Measurements from ENCODE around the gene TBC1D2. TPM values are rescaled to one million over a fixed set of nuclear protein-coding genes. Genes with fewer than 3 reads are reported as not detected.

TBC1D2 gene
- total RNA-seq, 4 donors from 2014 or later, result 4.9 to 9.8 (median 7.8) TPM

DNA sequence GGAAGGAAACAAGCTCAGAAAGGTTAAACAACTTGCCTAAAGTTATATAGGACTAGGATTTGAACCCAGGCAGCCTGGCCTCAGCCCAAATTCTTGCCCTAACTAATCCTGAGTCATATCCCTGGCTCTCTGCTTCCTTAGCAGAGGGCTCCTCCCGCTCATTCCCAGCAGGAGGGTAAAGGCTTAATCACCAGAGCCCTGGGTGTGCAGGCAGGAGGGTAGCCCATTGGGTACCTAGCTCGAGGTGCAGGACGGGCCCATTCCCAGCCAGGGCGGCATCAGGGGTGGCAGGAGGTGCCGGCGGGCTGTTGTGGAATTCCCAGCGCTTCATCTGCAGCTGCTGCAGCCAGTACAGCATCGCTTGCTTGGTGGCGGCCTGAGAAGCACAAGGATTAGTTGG, 3.9 kb downstream of the TBC1D2 start:
- peaks cover 0 to 34% of the 10 kb centered on the region in 2 donors for H3K36me3 ChIP-seq
- H3K27ac ChIP-seq, result peak overlapping the region in 1 of 4 donors; percentile 2
- no peak for ATAC-seq
- WGBS, 2 donors (ENCODE audit: low coverage in 1 of 2), result 63% methylated on average over 3 of the region's 9 CpGs; no CpG with 5 or more reads in 1 of the 2 donors
- H3K4me3 ChIP-seq, result no peak overlapping the region
- H3K4me1 ChIP-seq, result peaks cover 0 to 33% (median 15%) of the 10 kb centered on the region in 3 donors
- TF ChIP-seq POLR2AphosphoS5 (IDR thresholded peaks at IDR 0.05), result no peak
- TF ChIP-seq CTCF (IDR thresholded peaks at IDR 0.05), result no peak
- TF ChIP-seq EP300 (IDR thresholded peaks at IDR 0.05), result no peak
- no peak for TF ChIP-seq POLR2A (IDR thresholded peaks at IDR 0.05)
- no peaks in the 10 kb centered on the region for H3K27me3 ChIP-seq
- no peaks in the 10 kb centered on the region for H3K9me3 ChIP-seq

- Histone ChIP-seq H3K27me3 (no peaks in the 10 kb centered on the region), H3K27ac (peak overlapping the region in 1 of 4 donors; percentile 0), H3K9me3 (no peaks in the 10 kb centered on the region), H3K4me1 (peaks cover 0 to 25% (median 13%) of the 10 kb centered on the region in 3 donors), H3K4me3 (no peak overlapping the region), H3K36me3 (peaks cover 0 to 34% of the 10 kb centered on the region in 2 donors)
- no peak for TF ChIP-seq POLR2A (IDR thresholded peaks at IDR 0.05)
- TF ChIP-seq EP300 (IDR thresholded peaks at IDR 0.05), result no peak
- TF ChIP-seq CTCF (IDR thresholded peaks at IDR 0.05), result no peak
- TF ChIP-seq POLR2AphosphoS5 (IDR thresholded peaks at IDR 0.05), result no peak
- ATAC-seq, result no peak
- 79 to 86% methylated on average over 2 of the region's 2 CpGs for WGBS, 2 donors (ENCODE audit: low coverage in 1 of 2)
Observed at GRCh38 chr9:98249771-98250170, 5.7 kb downstream of the TBC1D2 start.

- Histone ChIP-seq H3K4me3 (no peak overlapping the region), H3K4me1 (peaks cover 0 to 16% (median 6%) of the 10 kb centered on the region in 3 donors), H3K36me3 (peaks cover 0 to 37% of the 10 kb centered on the region in 2 donors), H3K27ac (peak overlapping the region in 3 of 4 donors; percentile 56 to 70 (median 67)), H3K27me3 (no peaks in the 10 kb centered on the region), H3K9me3 (no peaks in the 10 kb centered on the region)
- WGBS, 2 donors (ENCODE audit: low coverage in 1 of 2), result 56 to 72% methylated on average over 4 to 13 of the region's 16 CpGs
- peak; percentile 75 for ATAC-seq
- TF ChIP-seq EP300 (IDR thresholded peaks at IDR 0.05) (no peak), POLR2AphosphoS5 (IDR thresholded peaks at IDR 0.05) (peak; percentile 48), CTCF (IDR thresholded peaks at IDR 0.05) (no peak), POLR2A (IDR thresholded peaks at IDR 0.05) (no peak)
Observed at GRCh38 chr9:98248737-98249474, 6.5 kb downstream of the TBC1D2 start.

DNA sequence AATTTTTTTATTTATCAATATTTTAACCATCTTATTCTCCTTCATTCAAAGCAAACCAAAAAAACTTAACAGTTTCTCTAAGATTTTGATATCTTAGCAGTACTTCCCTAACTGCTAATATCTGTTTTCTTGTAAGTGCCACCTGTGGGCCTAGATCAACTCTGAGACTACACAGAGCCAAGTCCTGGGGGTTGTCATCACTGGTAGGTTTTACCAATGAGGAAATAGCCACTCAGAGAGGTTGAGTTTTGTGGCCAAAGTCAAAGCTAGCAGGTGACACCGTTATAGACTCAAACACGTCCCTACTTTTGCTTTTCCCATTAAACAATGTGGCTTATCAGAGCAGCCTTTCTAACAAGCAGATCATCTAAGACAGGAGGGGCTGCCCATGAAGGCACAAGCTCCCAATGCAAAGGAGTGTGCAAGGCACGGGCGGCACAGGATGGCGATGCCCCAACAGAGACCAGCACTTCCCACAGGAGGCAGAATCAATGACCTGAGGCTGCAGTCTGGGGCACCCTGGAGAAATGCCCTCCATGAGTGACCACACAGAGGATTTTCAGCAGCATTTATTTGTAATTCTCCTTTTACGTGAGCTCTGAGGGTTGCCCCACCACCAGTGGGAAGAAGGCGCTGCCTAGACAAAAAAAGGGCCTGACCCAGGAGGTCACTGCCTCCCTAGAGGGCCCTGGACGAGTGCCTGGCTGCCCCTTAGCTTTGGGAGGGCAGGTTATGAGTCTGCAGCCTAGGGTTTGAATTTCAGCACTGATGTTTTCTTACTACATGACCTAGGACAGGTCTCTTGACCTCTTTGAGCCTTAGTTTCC, 7.4 kb downstream of the TBC1D2 start:
- Histone ChIP-seq H3K4me3 (no peak overlapping the region), H3K36me3 (peaks cover 0 to 44% of the 10 kb centered on the region in 2 donors), H3K27me3 (no peaks in the 10 kb centered on the region), H3K27ac (peak overlapping the region in 3 of 4 donors; percentile 56 to 70 (median 67)), H3K9me3 (no peaks in the 10 kb centered on the region), H3K4me1 (peaks cover 0 to 9% (median 0%) of the 10 kb centered on the region in 3 donors)
- TF ChIP-seq POLR2AphosphoS5 (IDR thresholded peaks at IDR 0.05) (no peak), EP300 (IDR thresholded peaks at IDR 0.05) (no peak), CTCF (IDR thresholded peaks at IDR 0.05) (no peak), POLR2A (IDR thresholded peaks at IDR 0.05) (no peak)
- ATAC-seq, result no peak
- whole genome bisulfite sequencing, 2 donors (ENCODE audit: low coverage in 1 of 2), result 71 to 85% methylated on average over 3 of the region's 8 CpGs

Data from gastroesophageal sphincter (tissue), 4 donors.